ENCODE measurements around the gene MYL5. TPM values are rescaled to one million over a fixed set of nuclear protein-coding genes. Genes with fewer than 3 reads are reported as not detected.

Gene MYL5
- total RNA-seq, 1 donor from 2014 or later = 24.6 TPM

GRCh38 chr4:657338-657833, 17.0 kb upstream of the MYL5 start:
- no peak overlapping the region for H3K27ac Mint-ChIP-seq
- ChIA-PET CTCF (no interaction called here), POLR2A (no interaction called here)
- no peaks in the 10 kb centered on the region for H3K9me3 Mint-ChIP-seq
- TF ChIP-seq CTCF (IDR thresholded peaks at IDR 0.05) = no peak
- ATAC-seq (ENCODE audit: low read depth) = no peak
- no peaks in the 10 kb centered on the region for H3K27me3 Mint-ChIP-seq
- no peak for DNase-seq
- intact Hi-C loops (cut with micrococcal nuclease) = no loop called here
- no peak overlapping the region for H3K4me3 Mint-ChIP-seq
- H3K36me3 Mint-ChIP-seq (ENCODE audit: low read depth) = peaks cover 12% of the 10 kb centered on the region
- no peaks in the 10 kb centered on the region for H3K4me1 Mint-ChIP-seq

GRCh38 chr4:657834-658667, 16.3 kb upstream of the MYL5 start:
- H3K36me3 Mint-ChIP-seq (ENCODE audit: low read depth) = peaks cover 12% of the 10 kb centered on the region
- POLR2A ChIA-PET = no interaction called here

GRCh38 chr4:658681-659667, 15.4 kb upstream of the MYL5 start:
- no peak for ATAC-seq (ENCODE audit: low read depth)
- Mint-ChIP-seq H3K36me3 (ENCODE audit: low read depth) (peaks cover 13% of the 10 kb centered on the region), H3K27me3 (no peaks in the 10 kb centered on the region), H3K4me1 (peaks cover 5% of the 10 kb centered on the region), H3K4me3 (no peak overlapping the region), H3K9me3 (no peaks in the 10 kb centered on the region), H3K27ac (no peak overlapping the region)
- no peak for DNase-seq
- ChIA-PET POLR2A (no interaction called here), CTCF (no interaction called here)
- intact Hi-C loops (cut with micrococcal nuclease) = no loop called here
- TF ChIP-seq CTCF (IDR thresholded peaks at IDR 0.05) = no peak

More at GRCh38 chr4:657834-658667, 16.3 kb upstream of the MYL5 start:
- DNase-seq (no peak), ATAC-seq (ENCODE audit: low read depth) (no peak)
- Mint-ChIP-seq H3K4me1 (peaks cover 2% of the 10 kb centered on the region), H3K27ac (no peak overlapping the region), H3K4me3 (no peak overlapping the region), H3K27me3 (no peaks in the 10 kb centered on the region), H3K9me3 (no peaks in the 10 kb centered on the region)
- CTCF ChIA-PET = no interaction called here
- intact Hi-C loops (cut with micrococcal nuclease) = no loop called here
- no peak for TF ChIP-seq CTCF (IDR thresholded peaks at IDR 0.05)

GRCh38 chr4:659851-660250, 14.5 kb upstream of the MYL5 start:
- Mint-ChIP-seq H3K4me1 (peaks cover 10% of the 10 kb centered on the region), H3K36me3 (ENCODE audit: low read depth) (peaks cover 13% of the 10 kb centered on the region), H3K27me3 (no peaks in the 10 kb centered on the region), H3K27ac (no peak overlapping the region), H3K4me3 (no peak overlapping the region), H3K9me3 (no peaks in the 10 kb centered on the region)
- CTCF ChIA-PET = no interaction called here
- ATAC-seq (ENCODE audit: low read depth) (no peak), DNase-seq (no peak)
- intact Hi-C loops (cut with micrococcal nuclease) = loop anchor here (5.0 kb wide), 1 partner anchor 163 kb away; the partner anchor contains the start of genes PIGG and ZNF721
- TF ChIP-seq CTCF (IDR thresholded peaks at IDR 0.05) = no peak
- POLR2A ChIA-PET = no interaction called here

- no peaks in the 10 kb centered on the region for H3K9me3 Mint-ChIP-seq
- ChIA-PET CTCF (no interaction called here), POLR2A (no interaction called here)
- no peak overlapping the region for H3K27ac Mint-ChIP-seq
- H3K4me3 Mint-ChIP-seq = no peak overlapping the region
- peaks cover 13% of the 10 kb centered on the region for H3K36me3 Mint-ChIP-seq (ENCODE audit: low read depth)
- intact Hi-C loops (cut with micrococcal nuclease) = loop anchor here (5.0 kb wide), 1 partner anchor 163 kb away; the partner anchor contains the start of genes PIGG and ZNF721
- DNase-seq = no peak
- ATAC-seq (ENCODE audit: low read depth) = no peak
- H3K4me1 Mint-ChIP-seq = peaks cover 13% of the 10 kb centered on the region
- H3K27me3 Mint-ChIP-seq = no peaks in the 10 kb centered on the region
- no peak for TF ChIP-seq CTCF (IDR thresholded peaks at IDR 0.05)
Measured at GRCh38 chr4:660401-660800, 13.9 kb upstream of the MYL5 start.

Measured in activated B cell treated with CpG ODN at 0.5 μM for 24 hours (primary cell).